Neutrophil (primary cell): ENCODE results near the gene WDR87.

Source experiments
- H3K27ac ChIP-seq: fragments of 200-600 bp; sonication (generic); 2 replicates; pipeline ENCODE4 v1.5.1; 2016; ENCODE audit warnings: mild to moderate bottlenecking, moderate library complexity
- H3K27me3 ChIP-seq: fragments of 200-600 bp; sonication (generic); 2 replicates; pipeline ENCODE4 v1.6.0; 2016; ENCODE audit warnings: mild to moderate bottlenecking
- H3K36me3 ChIP-seq: fragments of 200-600 bp; sonication (generic); 2 replicates; pipeline ENCODE4 v1.5.1; 2017
- H3K4me1 ChIP-seq, 2 experiments: fragments of 200-600 bp in 1 of 2; sonication (generic) in 1 of 2; 1 replicate in 1 of 2; 2 replicates in 1 of 2; pipeline versions ENCODE4 v1.5.1 to v1.6.1; 2013 to 2016; ENCODE audit warnings: low read depth in 1 of 2, low read length in 1 of 2, mild to moderate bottlenecking in 1 of 2, moderate library complexity in 1 of 2; ENCODE audit not compliant: control insufficient read depth in 1 of 2, insufficient read depth in 1 of 2
- H3K4me3 ChIP-seq, 2 experiments: fragments of 200-600 bp in 1 of 2; sonication (generic) in 1 of 2; 1 replicate in 1 of 2; 2 replicates in 1 of 2; pipeline ENCODE4 v1.5.1; 2013 to 2016; ENCODE audit warnings: low read depth in 1 of 2, low read length in 1 of 2, mild to moderate bottlenecking in 1 of 2, moderate library complexity in 1 of 2
- H3K9me3 ChIP-seq: fragments of 200-600 bp; sonication (generic); 2 replicates; pipeline ENCODE4 v1.5.1; 2016
- CTCF ChIP-seq: fragments of 200-600 bp; sonication (generic); IDR thresholded peaks from 2 replicates; pipeline ENCODE4 v1.5.1; 2016; ENCODE audit warnings: antibody characterized with exemption

Gene WDR87

GRCh38 chr19:37864501-37864900, 41.9 kb downstream of the WDR87 start:
- no peak for TF ChIP-seq CTCF
- no peaks in the 10 kb centered on the region for H3K36me3 ChIP-seq
- no peaks in the 10 kb centered on the region for H3K27me3 ChIP-seq
- H3K27ac ChIP-seq, result no peak overlapping the region
- H3K4me1 ChIP-seq, result no peaks in the 10 kb centered on the region
- H3K4me3 ChIP-seq, result no peak overlapping the region
- no peaks in the 10 kb centered on the region for H3K9me3 ChIP-seq

- H3K4me3 ChIP-seq, result no peak overlapping the region
- TF ChIP-seq CTCF, result no peak
- no peaks in the 10 kb centered on the region for H3K36me3 ChIP-seq
- H3K9me3 ChIP-seq, result peaks cover 5% of the 10 kb centered on the region
- H3K27ac ChIP-seq, result no peak overlapping the region
- no peaks in the 10 kb centered on the region for H3K4me1 ChIP-seq
- peaks cover 16% of the 10 kb centered on the region for H3K27me3 ChIP-seq
These were observed 51.3 kb downstream of the WDR87 start for GRCh38 chr19:37855098-37855497.

GRCh38 chr19:37845932-37846331, 60.5 kb downstream of the WDR87 start:
- Histone ChIP-seq H3K4me1 (no peaks in the 10 kb centered on the region), H3K9me3 (no peaks in the 10 kb centered on the region), H3K27ac (no peak overlapping the region), H3K27me3 (no peaks in the 10 kb centered on the region), H3K36me3 (no peaks in the 10 kb centered on the region), H3K4me3 (no peak overlapping the region)
- no peak for TF ChIP-seq CTCF
